H9 (cell line): ENCODE results near the gene ABCB11. TPM values are rescaled to one million over a fixed set of nuclear protein-coding genes. Genes with fewer than 3 reads are reported as not detected.

Experiments used
- DNase-seq: peaks from one replicate; pipeline ENCODE4 v3.0.0-alpha.2; 2017
- H2AFZ ChIP-seq: one replicate; pipeline ENCODE4 v1.6.1; 2013; ENCODE audit warnings: mild to moderate bottlenecking, low read length, control low read depth, moderate library complexity
- H2AK5ac ChIP-seq: 2 replicates; pipeline ENCODE4 v1.6.1; 2013; ENCODE audit warnings: low read length, control low read depth, mixed read lengths; ENCODE audit not compliant: insufficient read length
- H2BK120ac ChIP-seq: one replicate; pipeline ENCODE4 v1.6.1; 2013; ENCODE audit warnings: low read depth, mild to moderate bottlenecking, low read length, control low read depth, inconsistent platforms; ENCODE audit not compliant: poor library complexity, severe bottlenecking
- H2BK12ac ChIP-seq: 2 replicates; pipeline ENCODE4 v1.6.1; 2013; ENCODE audit warnings: low read length, control low read depth, mixed read lengths, low read depth; ENCODE audit not compliant: insufficient read length
- H2BK15ac ChIP-seq: 2 replicates; pipeline ENCODE4 v1.6.1; 2013; ENCODE audit warnings: low read depth, low read length, control low read depth
- H2BK20ac ChIP-seq: one replicate; pipeline ENCODE4 v1.6.1; 2013; ENCODE audit warnings: low read depth, mild to moderate bottlenecking, low read length, control low read depth, inconsistent platforms; ENCODE audit not compliant: poor library complexity, severe bottlenecking
- H2BK5ac ChIP-seq: 2 replicates; pipeline ENCODE4 v1.6.1; 2013; ENCODE audit warnings: low read length, control low read depth, mixed read lengths; ENCODE audit not compliant: insufficient read length
- H3K14ac ChIP-seq: 2 replicates; pipeline ENCODE4 v1.6.1; 2013; ENCODE audit warnings: low read length, control low read depth; ENCODE audit not compliant: insufficient read depth
- H3K18ac ChIP-seq: 2 replicates; pipeline ENCODE4 v1.6.1; 2013; ENCODE audit warnings: low read depth, mild to moderate bottlenecking, mixed read lengths, low read length, control low read depth; ENCODE audit not compliant: insufficient read length
- H3K23ac ChIP-seq: 2 replicates; pipeline ENCODE4 v1.6.1; 2013; ENCODE audit warnings: low read length, control low read depth, mixed read lengths, low read depth; ENCODE audit not compliant: insufficient read length
- H3K23me2 ChIP-seq: 2 replicates; pipeline ENCODE4 v1.6.1; 2013; ENCODE audit warnings: low read depth, mild to moderate bottlenecking, mixed read lengths, low read length, control low read depth; ENCODE audit not compliant: insufficient read length, poor library complexity, severe bottlenecking
- H3K27ac ChIP-seq: 2 replicates; pipeline ENCODE4 v1.5.1; 2013; ENCODE audit warnings: low read length, control low read depth, mixed read lengths, low read depth; ENCODE audit not compliant: insufficient read length
- H3K27me3 ChIP-seq: 2 replicates; pipeline ENCODE4 v1.6.1; 2013; ENCODE audit warnings: low read length, control low read depth, inconsistent platforms; ENCODE audit not compliant: insufficient read depth
- H3K4ac ChIP-seq: 2 replicates; pipeline ENCODE4 v1.6.1; 2013; ENCODE audit warnings: low read depth, mild to moderate bottlenecking, control low read depth, inconsistent platforms, low read length, moderate library complexity
- H3K4me1 ChIP-seq: 2 replicates; pipeline ENCODE4 v1.6.1; 2013; ENCODE audit warnings: low read length, control low read depth, inconsistent platforms; ENCODE audit not compliant: insufficient read depth
- H3K4me2 ChIP-seq: 2 replicates; pipeline ENCODE4 v1.6.1; 2013; ENCODE audit warnings: low read length, control low read depth, mixed read lengths; ENCODE audit not compliant: insufficient read length, insufficient read depth
- H3K56ac ChIP-seq: 2 replicates; pipeline ENCODE4 v1.6.1; 2013; ENCODE audit warnings: low read depth, mild to moderate bottlenecking, mixed read lengths, low read length, control low read depth; ENCODE audit not compliant: insufficient read length
- H3K79me1 ChIP-seq: 2 replicates; pipeline ENCODE4 v1.6.1; 2013; ENCODE audit warnings: low read depth, mild to moderate bottlenecking, moderate library complexity, low read length, control low read depth, inconsistent platforms; ENCODE audit not compliant: insufficient read depth, poor library complexity, severe bottlenecking
- H3K79me2 ChIP-seq: 2 replicates; pipeline ENCODE4 v1.6.1; 2013; ENCODE audit warnings: low read length, control low read depth, inconsistent platforms; ENCODE audit not compliant: insufficient read depth
- H3K9ac ChIP-seq: 2 replicates; pipeline ENCODE4 v1.6.1; 2013; ENCODE audit warnings: low read length, control low read depth, mixed read lengths; ENCODE audit not compliant: insufficient read length; ENCODE audit errors: extremely low read depth
- H3K9me3 ChIP-seq: one replicate; pipeline ENCODE4 v1.6.1; 2013; ENCODE audit warnings: low read depth, low read length, inconsistent platforms; ENCODE audit not compliant: control insufficient read depth
- H3T11ph ChIP-seq: one replicate; pipeline ENCODE4 v1.6.1; 2013; ENCODE audit warnings: mild to moderate bottlenecking, low read length, control low read depth, inconsistent platforms
- H4K20me1 ChIP-seq: one replicate; pipeline ENCODE4 v1.6.1; 2013; ENCODE audit not compliant: control insufficient read depth, insufficient read length, insufficient read depth
- H4K5ac ChIP-seq: 2 replicates; pipeline ENCODE4 v1.6.1; 2013; ENCODE audit warnings: low read depth, mild to moderate bottlenecking, mixed read lengths, low read length, control low read depth; ENCODE audit not compliant: insufficient read length
- H4K8ac ChIP-seq: replicated peaks from 2 replicates; pipeline ENCODE4 v1.6.1; 2013; ENCODE audit warnings: low read length, control low read depth, mixed read lengths, low read depth; ENCODE audit not compliant: insufficient read length
- H4K91ac ChIP-seq: 2 replicates; pipeline ENCODE4 v1.6.1; 2013; ENCODE audit warnings: low read depth, mild to moderate bottlenecking, moderate library complexity, mixed read lengths, low read length, control low read depth; ENCODE audit not compliant: insufficient read length
- H3K27ac Mint-ChIP-seq, 3 experiments: 2 replicates in 2 of 3; 3 replicates in 1 of 3; pipeline ENCODE4 v1.8.0; 2020 to 2021; ENCODE audit warnings: mixed read lengths in 3 of 3, mild to moderate bottlenecking in 1 of 3, moderate library complexity in 1 of 3
- H3K27me3 Mint-ChIP-seq: 2 replicates; pipeline ENCODE4 v1.8.0; 2021; ENCODE audit warnings: low read depth, mild to moderate bottlenecking, moderate library complexity, mixed read lengths
- H3K36me3 Mint-ChIP-seq, 3 experiments: 2 replicates in 2 of 3; 3 replicates in 1 of 3; pipeline ENCODE4 v1.8.0; 2020 to 2021; ENCODE audit warnings: low read depth in 3 of 3, mixed read lengths in 3 of 3; ENCODE audit not compliant: insufficient read depth in 1 of 3
- H3K4me1 Mint-ChIP-seq, 2 experiments: 2 replicates each; pipeline ENCODE4 v1.8.0; 2020; ENCODE audit warnings: mixed read lengths in 2 of 2
- H3K4me3 Mint-ChIP-seq, 2 experiments: 2 replicates in 1 of 2; 3 replicates in 1 of 2; pipeline ENCODE4 v1.8.0; 2020 to 2021; ENCODE audit warnings: mild to moderate bottlenecking in 2 of 2, mixed read lengths in 2 of 2, moderate library complexity in 1 of 2
- H3K9me3 Mint-ChIP-seq, 2 experiments: 2 replicates in 1 of 2; 3 replicates in 1 of 2; pipeline ENCODE4 v1.8.0; 2020; ENCODE audit warnings: mild to moderate bottlenecking in 2 of 2, mixed read lengths in 2 of 2, moderate library complexity in 1 of 2
- CTCF ChIP-seq: fragments of 200-600 bp; sonication (generic); conservative IDR thresholded peaks from 3 replicates; pipeline ENCODE4 v1.8.0; 2021; ENCODE audit warnings: antibody characterized with exemption, mild to moderate bottlenecking
- WGBS: extraction: QIAGEN DNeasy Blood & Tissue Kit; methylation state at CpG from one replicate; pipeline ENCODE4 v1.1.7; 2013; ENCODE audit warnings: missing lambda C conversion rate, low lambda C conversion rate, mixed read lengths; ENCODE audit not compliant: insufficient read length; ENCODE audit errors: extremely low coverage; 5-methylcytosine and 5-hydroxymethylcytosine counted together
- total RNA-seq: library from RNA; stranded (reverse); gene quantifications from 2 replicates; pipeline ENCODE4 v1.2.1, GENCODE V29; 2021

Gene ABCB11
- total RNA-seq, 1 experiment from 2014 or later, result not detected

- no peak for TF ChIP-seq CTCF
- H3K23me2 ChIP-seq, result no peaks in the 10 kb centered on the region
- DNase-seq, result no peak
- H2BK5ac ChIP-seq, result no peak overlapping the region
- no peak overlapping the region for H3K9ac ChIP-seq
- no peak overlapping the region for H2AK5ac ChIP-seq
- no peak overlapping the region for H3K4me3 Mint-ChIP-seq
- no peaks in the 10 kb centered on the region; the same call in 1 of the 2 replicates for H3K4me1 ChIP-seq
- H4K5ac ChIP-seq, result no peak overlapping the region
- no peak overlapping the region for H3K56ac ChIP-seq
- no peak overlapping the region for H3K4me2 ChIP-seq
- H3K18ac ChIP-seq, result no peak overlapping the region
- H3K79me2 ChIP-seq, result no peaks in the 10 kb centered on the region
- no peak overlapping the region for H2BK12ac ChIP-seq
- no peaks in the 10 kb centered on the region for H3K27me3 Mint-ChIP-seq
- no peak overlapping the region for H3K27ac ChIP-seq
- no peak overlapping the region for H2BK120ac ChIP-seq
- H2AFZ ChIP-seq, result no peak overlapping the region
- no peak overlapping the region for H3T11ph ChIP-seq
- H3K36me3 Mint-ChIP-seq, result no peaks in the 10 kb centered on the region
- no peaks in the 10 kb centered on the region for H3K27me3 ChIP-seq
- H3K27ac Mint-ChIP-seq, result no peak overlapping the region
- no peak overlapping the region for H3K4ac ChIP-seq
- H3K9me3 Mint-ChIP-seq, result no peaks in the 10 kb centered on the region
- peaks cover 0 to 4% of the 10 kb centered on the region in 2 experiments; a peak in 1 of 4 replicates for H3K4me1 Mint-ChIP-seq
- H3K79me1 ChIP-seq, result no peaks in the 10 kb centered on the region
- H4K91ac ChIP-seq, result no peak overlapping the region
- H4K8ac ChIP-seq, result no peak overlapping the region
- WGBS, result no CpG with 5 or more reads among the region's 2 CpGs
- H2BK15ac ChIP-seq, result no peak overlapping the region
- no peak overlapping the region for H3K23ac ChIP-seq
- H3K9me3 ChIP-seq, result no peaks in the 10 kb centered on the region
- no peak overlapping the region for H2BK20ac ChIP-seq
- no peak overlapping the region for H3K14ac ChIP-seq
- no peaks in the 10 kb centered on the region for H4K20me1 ChIP-seq
These were observed 56.7 kb downstream of the ABCB11 start for GRCh38 chr2:168974428-168974827.
